Measurements from ENCODE around the gene SIX2. TPM values are rescaled to one million over a fixed set of nuclear protein-coding genes. Genes with fewer than 3 reads are reported as not detected.

The SIX2 gene
- total RNA-seq, 3 donors from 2014 or later, result 0.98 to 3.5 (median 1.5) TPM

- intact Hi-C loops (cut with DNase I; ENCODE audit: low total_unique reads), result no loop called here
- Histone ChIP-seq H3K4me1 (no peaks in the 10 kb centered on the region), H3K27me3 (peaks cover 0 to 72% of the 10 kb centered on the region in 2 donors)
Measured at GRCh38 chr2:45006041-45006941, 3.0 kb downstream of the SIX2 start.

GRCh38 chr2:45005261-45006002, 3.8 kb downstream of the SIX2 start:
- H3K27me3 ChIP-seq, result peaks cover 0 to 72% of the 10 kb centered on the region in 2 donors

More at GRCh38 chr2:45006041-45006941, 3.0 kb downstream of the SIX2 start:
- Histone ChIP-seq H3K27ac (no peak overlapping the region), H3K36me3 (no peaks in the 10 kb centered on the region), H3K4me3 (no peak overlapping the region), H3K9me3 (no peaks in the 10 kb centered on the region)
- TF ChIP-seq POLR2A (IDR thresholded peaks at IDR 0.05) (no peak), POLR2AphosphoS5 (IDR thresholded peaks at IDR 0.05) (no peak), CTCF (IDR thresholded peaks at IDR 0.05) (no peak)
- DNase-seq (ENCODE audit: low spot score in 2 of 2), result no peak

GRCh38 chr2:45004562-45005191, 4.6 kb downstream of the SIX2 start:
- Histone ChIP-seq H3K27me3 (peaks cover 0 to 80% of the 10 kb centered on the region in 2 donors), H3K4me1 (no peaks in the 10 kb centered on the region), H3K27ac (no peak overlapping the region), H3K4me3 (peak overlapping the region; percentile 11 to 55 (median 14)), H3K36me3 (no peaks in the 10 kb centered on the region), H3K9me3 (no peaks in the 10 kb centered on the region)
- intact Hi-C loops (cut with DNase I; ENCODE audit: low total_unique reads), result no loop called here
- DNase-seq (ENCODE audit: low spot score in 2 of 2), result no peak
- TF ChIP-seq POLR2AphosphoS5 (IDR thresholded peaks at IDR 0.05) (no peak), CTCF (IDR thresholded peaks at IDR 0.05) (no peak), POLR2A (IDR thresholded peaks at IDR 0.05) (no peak)

More at GRCh38 chr2:45005261-45006002, 3.8 kb downstream of the SIX2 start:
- peak overlapping the region in 1 of 3 donors; percentile 55 for H3K4me3 ChIP-seq
- H3K4me1 ChIP-seq, result no peaks in the 10 kb centered on the region
- no peak overlapping the region for H3K27ac ChIP-seq
- TF ChIP-seq CTCF (IDR thresholded peaks at IDR 0.05) (no peak), POLR2A (IDR thresholded peaks at IDR 0.05) (no peak), POLR2AphosphoS5 (IDR thresholded peaks at IDR 0.05) (no peak)
- no peak for DNase-seq (ENCODE audit: low spot score in 2 of 2)
- intact Hi-C loops (cut with DNase I; ENCODE audit: low total_unique reads), result no loop called here
- H3K9me3 ChIP-seq, result no peaks in the 10 kb centered on the region
- no peaks in the 10 kb centered on the region for H3K36me3 ChIP-seq

GRCh38 chr2:45003579-45004551, 5.4 kb downstream of the SIX2 start:
- intact Hi-C loops (cut with DNase I; ENCODE audit: low total_unique reads), result no loop called here
- peaks cover 0 to 81% of the 10 kb centered on the region in 2 donors for H3K27me3 ChIP-seq
- no peak overlapping the region for H3K27ac ChIP-seq
- DNase-seq (ENCODE audit: low spot score in 2 of 2), result no peak
- H3K9me3 ChIP-seq, result no peaks in the 10 kb centered on the region
- TF ChIP-seq POLR2A (IDR thresholded peaks at IDR 0.05) (no peak), POLR2AphosphoS5 (IDR thresholded peaks at IDR 0.05) (no peak), CTCF (IDR thresholded peaks at IDR 0.05) (no peak)
- no peaks in the 10 kb centered on the region for H3K36me3 ChIP-seq
- no peaks in the 10 kb centered on the region for H3K4me1 ChIP-seq
- peak overlapping the region; percentile 11 to 55 (median 14) for H3K4me3 ChIP-seq
